PFSK-1 (cell line): ENCODE data around the gene CAMK1D.

ENCODE experiments used
- FOXP2 ChIP-seq: optimal IDR thresholded peaks from 2 replicates; pipeline ENCODE3; 2011; ENCODE audit warnings: borderline replicate concordance, control low read depth, inconsistent platforms; ENCODE audit not compliant: insufficient read depth; ENCODE audit errors: extremely low read length, extremely low read depth
- POLR2AphosphoS5 ChIP-seq: IDR thresholded peaks from 2 replicates; pipeline ENCODE4 v1.6.1; 2012; ENCODE audit warnings: low read depth, mild to moderate bottlenecking, control low read depth, low read length, moderate library complexity
- REST ChIP-seq, 2 experiments: IDR thresholded peaks; 2 replicates each; pipeline versions ENCODE4 v1.6.1 to v1.8.0; 2011 to 2012; ENCODE audit warnings: low read depth in 2 of 2, low read length in 2 of 2, control low read depth in 1 of 2, inconsistent platforms in 1 of 2, mild to moderate bottlenecking in 1 of 2, moderate library complexity in 1 of 2; ENCODE audit not compliant: insufficient read depth in 1 of 2
- SIN3A ChIP-seq: IDR thresholded peaks from 2 replicates; pipeline ENCODE4 v1.6.1; 2012; ENCODE audit warnings: mild to moderate bottlenecking, low read length, moderate library complexity, borderline replicate concordance; ENCODE audit not compliant: insufficient read depth
- TAF1 ChIP-seq: IDR thresholded peaks from 2 replicates; pipeline ENCODE4 v1.6.1; 2012; ENCODE audit warnings: low read length, control low read depth, borderline replicate concordance; ENCODE audit not compliant: insufficient read depth

The CAMK1D gene

GRCh38 chr10:12542133-12542670, 192.9 kb downstream of the CAMK1D start:
- TF ChIP-seq FOXP2: no peak
- no peak for TF ChIP-seq POLR2AphosphoS5
- TF ChIP-seq SIN3A: no peak
- no peak for TF ChIP-seq TAF1
- no peak for TF ChIP-seq REST (IDR thresholded peaks at IDR 0.05; ENCODE audit: insufficient read depth in 1 of 2, low read depth in 2 of 2, low read length in 2 of 2)

- TF ChIP-seq FOXP2 (no peak), REST (IDR thresholded peaks at IDR 0.05; ENCODE audit: insufficient read depth in 1 of 2, low read depth in 2 of 2, low read length in 2 of 2) (no peak), SIN3A (no peak), TAF1 (no peak), POLR2AphosphoS5 (no peak)
These were observed 194.2 kb downstream of the CAMK1D start for GRCh38 chr10:12543589-12543988.

GRCh38 chr10:12547301-12547771, 198.0 kb downstream of the CAMK1D start:
- TF ChIP-seq TAF1: no peak
- no peak for TF ChIP-seq FOXP2

- TF ChIP-seq TAF1 (no peak), POLR2AphosphoS5 (no peak), FOXP2 (no peak), SIN3A (no peak), REST (IDR thresholded peaks at IDR 0.05; ENCODE audit: insufficient read depth in 1 of 2, low read depth in 2 of 2, low read length in 2 of 2) (no peak)
These were observed 199.9 kb downstream of the CAMK1D start for GRCh38 chr10:12549297-12549696.

- TF ChIP-seq TAF1: no peak
- TF ChIP-seq SIN3A: no peak
- no peak for TF ChIP-seq FOXP2
- TF ChIP-seq REST (IDR thresholded peaks at IDR 0.05; ENCODE audit: insufficient read depth in 1 of 2, low read depth in 2 of 2, low read length in 2 of 2): no peak
- no peak for TF ChIP-seq POLR2AphosphoS5
These were observed 201.6 kb downstream of the CAMK1D start for GRCh38 chr10:12550994-12551393.
